Keratinocyte (primary cell): ENCODE measurements around the gene SMARCA4. TPM values are rescaled to one million over a fixed set of nuclear protein-coding genes. Genes with fewer than 3 reads are reported as not detected.
"Not testable (repeated sequence)": the region's sequence is repeated elsewhere in the genome, so short reads cannot be mapped to it uniquely, and the experiment has no call there.

Source experiments
- DNase-seq: peaks from one replicate; pipeline ENCODE4 v3.0.0-alpha.2; 2011; ENCODE audit warnings: low read depth, missing footprints, low spot score
- FAIRE-seq: peaks from 2 replicates; lab custom pipeline; 2011; peaks lifted over from hg19 to GRCh38; lab: Jason Lieb, UNC
- H2AFZ ChIP-seq: 2 replicates; pipeline ENCODE4 v1.6.0; 2012; ENCODE audit warnings: low read length, control low read depth, inconsistent platforms; ENCODE audit not compliant: control insufficient read depth
- H3K27ac ChIP-seq: 2 replicates; pipeline ENCODE4 v1.5.1; 2011; ENCODE audit warnings: low read length; ENCODE audit not compliant: control insufficient read depth, insufficient read depth
- H3K27me3 ChIP-seq: 3 replicates; pipeline ENCODE4 v1.6.0; 2011; ENCODE audit warnings: low read length; ENCODE audit not compliant: control insufficient read depth, insufficient read depth; ENCODE audit errors: extremely low read depth
- H3K36me3 ChIP-seq, 2 experiments: 2 replicates in 1 of 2; 3 replicates in 1 of 2; pipeline ENCODE4 v1.5.1; 2011; ENCODE audit warnings: low read length in 2 of 2, mild to moderate bottlenecking in 1 of 2; ENCODE audit not compliant: control insufficient read depth in 2 of 2, insufficient read depth in 2 of 2; ENCODE audit errors: extremely low read depth in 1 of 2
- H3K4me1 ChIP-seq: 3 replicates; pipeline ENCODE4 v1.5.1; 2011; ENCODE audit warnings: low read length; ENCODE audit not compliant: control insufficient read depth, insufficient read depth; ENCODE audit errors: extremely low read depth
- H3K4me2 ChIP-seq: 3 replicates; pipeline ENCODE4 v1.6.0; 2011; ENCODE audit warnings: low read depth, low read length; ENCODE audit not compliant: control insufficient read depth, insufficient read depth; ENCODE audit errors: extremely low read depth
- H3K4me3 ChIP-seq, 3 experiments: fragments of 200-600 bp in 1 of 3; sonication (generic) in 1 of 3; 2 replicates in 2 of 3; 3 replicates in 1 of 3; pipeline ENCODE4 v1.5.1; 2011 to 2016; ENCODE audit warnings: low read length in 3 of 3, mild to moderate bottlenecking in 3 of 3, control low read depth in 2 of 3, inconsistent platforms in 1 of 3, low read depth in 1 of 3, mixed read lengths in 1 of 3, mixed run types in 1 of 3, moderate library complexity in 1 of 3; ENCODE audit not compliant: control insufficient read depth in 2 of 3, insufficient read depth in 2 of 3; ENCODE audit errors: extremely low read depth in 1 of 3
- H3K79me2 ChIP-seq: 2 replicates; pipeline ENCODE4 v1.6.0; 2012; ENCODE audit warnings: low read length; ENCODE audit not compliant: control insufficient read depth, insufficient read depth
- H3K9ac ChIP-seq: 3 replicates; pipeline ENCODE4 v1.6.0; 2011; ENCODE audit warnings: low read length; ENCODE audit not compliant: control insufficient read depth, insufficient read depth; ENCODE audit errors: extremely low read depth
- H3K9me1 ChIP-seq: 3 replicates; pipeline ENCODE4 v1.6.0; 2011; ENCODE audit warnings: low read length; ENCODE audit not compliant: control insufficient read depth, insufficient read depth; ENCODE audit errors: extremely low read depth
- H3K9me3 ChIP-seq: 2 replicates; pipeline ENCODE4 v1.5.1; 2012; ENCODE audit warnings: low read depth, low read length; ENCODE audit not compliant: control insufficient read depth
- H4K20me1 ChIP-seq: 3 replicates; pipeline ENCODE4 v1.6.0; 2011; ENCODE audit warnings: low read length; ENCODE audit not compliant: control insufficient read depth, insufficient read depth; ENCODE audit errors: extremely low read depth
- EZH2 ChIP-seq: IDR thresholded peaks from one replicate; pipeline ENCODE4 v1.6.1; 2012; ENCODE audit warnings: inconsistent platforms, mild to moderate bottlenecking, low read length, moderate library complexity
- dilution Hi-C: fragments of 300-500 bp; cut with MboI; formaldehyde crosslinking; loops from one replicate; pipeline ENCODE4 v1.7.0; 2020; ENCODE audit warnings: low sequenced_read_pairs; ENCODE audit not compliant: extremely low pct_ligation_motif_present
- polyA plus RNA-seq, 5 experiments: library from polyadenylated mRNA; depleted of rRNA in 3 of 5; stranded (reverse) in 3 of 5; stranded (forward) in 1 of 5; unstranded in 1 of 5; fragments of >200 nt; gene quantifications; 1 replicate in 1 of 5; 2 replicates in 3 of 5; 3 replicates in 1 of 5; pipeline versions ENCODE4 v1.2.1 to v1.2.3, GENCODE V29; 2011 to 2012; ENCODE audit warnings: missing spikeins in 2 of 5, low read depth in 1 of 5, low replicate concordance in 1 of 5
- TF ChIP-seq, protein P1 (sequence below), 3 experiments: IDR thresholded peaks in 1 of 3; conservative IDR thresholded peaks in 1 of 3; optimal IDR thresholded peaks in 1 of 3; 2 replicates in 2 of 3; 3 replicates in 1 of 3; pipeline versions ENCODE3 to v1.5.1; 2011; ENCODE audit warnings: low read length in 3 of 3, mild to moderate bottlenecking in 3 of 3, moderate library complexity in 2 of 3, control low read depth in 1 of 3, inconsistent platforms in 1 of 3; ENCODE audit not compliant: insufficient read depth in 2 of 3; ENCODE audit errors: extremely low read depth in 1 of 3

The SMARCA4 gene
- polyA plus RNA-seq, 1 donor (not counting 4 experiments of a cell fraction or from before 2014, with no cell fraction given) = 33.1 TPM

GRCh38 chr19:11070123-11070522 is 109.3 kb downstream of the SMARCA4 start:
- Histone ChIP-seq H3K36me3 (peaks cover 0 to 6% of the 10 kb centered on the region in 2 experiments), H3K9me1 (no peaks in the 10 kb centered on the region), H3K4me1 (no peaks in the 10 kb centered on the region), H3K4me3 (no peak overlapping the region), H3K9ac (no peak overlapping the region), H3K79me2 (no peaks in the 10 kb centered on the region), H3K9me3 (no peaks in the 10 kb centered on the region), H3K27me3 (no peaks in the 10 kb centered on the region), H3K27ac (no peak overlapping the region), H3K4me2 (no peak overlapping the region), H4K20me1 (no peaks in the 10 kb centered on the region), H2AFZ (no peak overlapping the region)
- dilution Hi-C loops = no loop called here
- TF ChIP-seq EZH2 = no peak
- TF ChIP-seq, protein P1, sequence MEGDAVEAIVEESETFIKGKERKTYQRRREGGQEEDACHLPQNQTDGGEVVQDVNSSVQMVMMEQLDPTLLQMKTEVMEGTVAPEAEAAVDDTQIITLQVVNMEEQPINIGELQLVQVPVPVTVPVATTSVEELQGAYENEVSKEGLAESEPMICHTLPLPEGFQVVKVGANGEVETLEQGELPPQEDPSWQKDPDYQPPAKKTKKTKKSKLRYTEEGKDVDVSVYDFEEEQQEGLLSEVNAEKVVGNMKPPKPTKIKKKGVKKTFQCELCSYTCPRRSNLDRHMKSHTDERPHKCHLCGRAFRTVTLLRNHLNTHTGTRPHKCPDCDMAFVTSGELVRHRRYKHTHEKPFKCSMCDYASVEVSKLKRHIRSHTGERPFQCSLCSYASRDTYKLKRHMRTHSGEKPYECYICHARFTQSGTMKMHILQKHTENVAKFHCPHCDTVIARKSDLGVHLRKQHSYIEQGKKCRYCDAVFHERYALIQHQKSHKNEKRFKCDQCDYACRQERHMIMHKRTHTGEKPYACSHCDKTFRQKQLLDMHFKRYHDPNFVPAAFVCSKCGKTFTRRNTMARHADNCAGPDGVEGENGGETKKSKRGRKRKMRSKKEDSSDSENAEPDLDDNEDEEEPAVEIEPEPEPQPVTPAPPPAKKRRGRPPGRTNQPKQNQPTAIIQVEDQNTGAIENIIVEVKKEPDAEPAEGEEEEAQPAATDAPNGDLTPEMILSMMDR (optimal IDR thresholded peaks at IDR 0.05 in 1 of 3, IDR thresholded peaks at IDR 0.05 in 1 of 3, conservative IDR thresholded peaks at IDR 0.05 in 1 of 3; ENCODE audit: extremely low read depth in 1 of 3, insufficient read depth in 2 of 3, low read length in 3 of 3) = no peak
- DNase-seq = no peak
- no peak for FAIRE-seq

DNA sequence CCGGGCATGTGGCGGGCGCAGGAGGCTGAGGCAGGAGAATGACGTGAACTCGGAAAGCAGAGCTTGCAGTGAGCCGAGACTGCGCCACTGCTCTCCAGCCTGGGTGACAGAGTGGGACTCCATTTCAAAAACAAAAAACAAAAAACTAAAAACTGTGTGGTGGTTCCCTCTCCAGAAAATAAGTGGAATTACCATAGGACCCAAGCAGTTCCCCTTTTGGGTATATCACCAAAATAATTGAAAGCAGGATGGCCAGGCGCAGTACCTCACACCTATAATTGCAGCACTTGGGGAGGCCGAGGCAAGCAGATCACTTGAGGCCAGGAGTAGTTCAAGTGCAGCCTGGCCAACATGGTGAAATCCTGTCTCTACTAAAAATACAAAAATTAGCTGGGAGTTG is 112.7 kb downstream of the SMARCA4 start:
- H4K20me1 ChIP-seq = no peaks in the 10 kb centered on the region
- H3K4me2 ChIP-seq = no peak overlapping the region
- no peaks in the 10 kb centered on the region for H3K9me1 ChIP-seq
- dilution Hi-C loops = no loop called here
- TF ChIP-seq, protein P1 (optimal IDR thresholded peaks at IDR 0.05 in 1 of 3, IDR thresholded peaks at IDR 0.05 in 1 of 3, conservative IDR thresholded peaks at IDR 0.05 in 1 of 3; ENCODE audit: extremely low read depth in 1 of 3, insufficient read depth in 2 of 3, low read length in 3 of 3) = no peak
- TF ChIP-seq EZH2 = no peak
- no peaks in the 10 kb centered on the region for H3K79me2 ChIP-seq
- no peaks in the 10 kb centered on the region for H3K9me3 ChIP-seq
- FAIRE-seq (no peak), DNase-seq (no peak)
- H3K27ac ChIP-seq = no peak overlapping the region
- H3K4me1 ChIP-seq = peaks cover 3% of the 10 kb centered on the region
- no peaks in the 10 kb centered on the region for H3K27me3 ChIP-seq
- no peaks in the 10 kb centered on the region for H3K36me3 ChIP-seq
- no peak overlapping the region for H3K4me3 ChIP-seq
- H2AFZ ChIP-seq = no peak overlapping the region
- H3K9ac ChIP-seq = no peak overlapping the region

DNA sequence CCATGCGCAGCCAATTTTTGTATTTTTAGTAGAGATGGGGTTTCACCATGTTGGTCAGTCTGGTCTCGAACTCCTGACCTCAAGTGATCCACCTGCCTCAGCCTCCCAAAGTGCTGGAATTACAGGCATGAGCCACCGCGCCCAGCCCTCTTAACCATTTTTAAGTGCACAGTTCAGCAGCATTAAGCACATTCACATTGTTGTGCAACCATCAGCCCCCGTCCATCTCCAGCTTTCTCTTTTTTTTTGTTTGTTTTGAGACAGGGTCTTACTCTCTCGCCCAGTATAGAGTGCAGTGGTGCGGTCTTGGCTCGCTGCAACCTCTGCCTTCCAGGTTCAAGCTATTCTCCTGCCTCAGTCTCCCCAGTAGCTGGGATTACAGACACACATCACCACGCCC is 116.0 kb downstream of the SMARCA4 start:
- H3K4me3 ChIP-seq, H3K4me2 ChIP-seq, H3K27ac ChIP-seq, H3K79me2 ChIP-seq, H3K9me1 ChIP-seq, H3K4me1 ChIP-seq, H3K9ac ChIP-seq, H2AFZ ChIP-seq, DNase-seq, FAIRE-seq, dilution Hi-C loops, H4K20me1 ChIP-seq, H3K9me3 ChIP-seq, H3K27me3 ChIP-seq, H3K36me3 ChIP-seq: not testable (repeated sequence)
